Kidney glomerular epithelial cell (primary cell): ENCODE measurements around the gene AKAP6.

Experiments used
- DNase-seq: peaks from one replicate; lab custom pipeline; 2025; lab: John Stamatoyannopoulos, UW

Gene AKAP6

GRCh38 chr14:32476532-32476931, 147.4 kb downstream of the AKAP6 start:
- no peak for DNase-seq

- no peak for DNase-seq
These were observed 148.3 kb downstream of the AKAP6 start for GRCh38 chr14:32477396-32477795.

- DNase-seq, result no peak
These were observed 149.0 kb downstream of the AKAP6 start for GRCh38 chr14:32478050-32478449.

GRCh38 chr14:32480337-32480736, 151.2 kb downstream of the AKAP6 start:
- DNase-seq, result no peak

GRCh38 chr14:32481707-32482106, 152.6 kb downstream of the AKAP6 start:
- DNase-seq, result no peak

- DNase-seq, result no peak
These were observed 162.4 kb downstream of the AKAP6 start for GRCh38 chr14:32491416-32492016.

GRCh38 chr14:32492457-32492856, 163.4 kb downstream of the AKAP6 start:
- DNase-seq, result no peak

- DNase-seq, result no peak
These were observed 165.7 kb downstream of the AKAP6 start for GRCh38 chr14:32494609-32495434.

GRCh38 chr14:32495435-32495734, 166.3 kb downstream of the AKAP6 start:
- no peak for DNase-seq

- DNase-seq, result no peak
These were observed 168.2 kb downstream of the AKAP6 start for GRCh38 chr14:32497248-32497647.

GRCh38 chr14:32507029-32507984, 178.2 kb downstream of the AKAP6 start:
- peak; percentile 22 for DNase-seq

GRCh38 chr14:32508281-32508680, 179.2 kb downstream of the AKAP6 start:
- DNase-seq, result no peak

GRCh38 chr14:32509632-32510187, 180.6 kb downstream of the AKAP6 start:
- peak; percentile 98 for DNase-seq

GRCh38 chr14:32510815-32511214, 181.7 kb downstream of the AKAP6 start:
- no peak for DNase-seq

GRCh38 chr14:32512348-32512747, 183.2 kb downstream of the AKAP6 start:
- DNase-seq, result no peak

GRCh38 chr14:32512813-32513212, 183.7 kb downstream of the AKAP6 start:
- DNase-seq, result no peak

- DNase-seq, result peak; percentile 30
These were observed 184.5 kb downstream of the AKAP6 start for GRCh38 chr14:32513571-32514009.

GRCh38 chr14:32514236-32514635, 185.1 kb downstream of the AKAP6 start:
- no peak for DNase-seq

GRCh38 chr14:32514681-32515080, 185.6 kb downstream of the AKAP6 start:
- no peak for DNase-seq

- peak; percentile 26 for DNase-seq
These were observed 195.7 kb downstream of the AKAP6 start for GRCh38 chr14:32524609-32525375.

- no peak for DNase-seq
These were observed 196.5 kb downstream of the AKAP6 start for GRCh38 chr14:32525591-32525990.
